ENCODE measurements around the gene TMEM72.
A peak's percentile ranks its signal among the peaks of the same experiment; 100 is the strongest.

DNA sequence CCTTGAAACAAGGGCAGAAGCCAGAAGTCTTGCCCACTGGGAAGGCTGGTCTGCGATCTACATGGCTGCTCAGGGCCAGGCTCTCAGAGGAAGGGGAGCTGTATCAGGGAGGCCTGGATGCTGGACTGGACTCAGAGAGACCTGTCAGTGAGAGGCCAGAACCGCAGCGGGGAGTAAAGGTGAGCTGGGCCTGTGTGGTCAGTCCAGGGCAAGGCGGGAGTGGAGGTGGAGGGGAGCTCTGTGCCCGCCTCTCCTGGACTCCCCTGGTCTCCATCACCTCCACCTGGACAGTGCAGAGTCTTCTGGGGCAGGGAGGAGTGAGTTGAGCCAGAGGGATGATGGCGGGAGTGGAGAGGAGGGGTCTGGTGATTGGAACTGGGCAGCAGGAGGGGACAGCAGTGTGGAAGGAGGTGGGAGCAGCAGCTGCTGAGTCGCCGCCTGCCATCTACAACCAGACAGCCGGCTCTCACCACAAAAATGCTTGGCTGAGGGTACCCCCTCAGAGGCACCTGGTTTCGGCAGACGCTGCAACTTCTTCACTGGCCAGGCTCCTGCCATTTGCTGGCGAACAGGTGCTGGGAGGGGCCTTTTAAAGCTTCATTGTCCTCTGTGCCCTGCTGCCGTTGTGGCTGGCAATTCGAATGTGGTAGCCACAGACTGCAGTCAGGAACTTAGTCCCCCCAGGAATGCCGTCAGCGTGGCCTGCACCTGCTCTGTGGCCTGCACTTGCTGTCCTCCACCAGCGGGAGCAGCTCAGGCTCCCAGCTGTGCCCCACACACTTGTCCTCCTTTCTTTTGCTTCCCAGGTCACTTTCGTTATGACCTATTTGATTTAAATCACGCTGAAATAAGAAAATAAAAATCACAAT lies 52.0 kb downstream of the TMEM72 start:
- TF ChIP-seq POLR2AphosphoS5 (IDR thresholded peaks at IDR 0.05) = peak in 1 of 4 donors; percentile 12
- TF ChIP-seq, protein P1, sequence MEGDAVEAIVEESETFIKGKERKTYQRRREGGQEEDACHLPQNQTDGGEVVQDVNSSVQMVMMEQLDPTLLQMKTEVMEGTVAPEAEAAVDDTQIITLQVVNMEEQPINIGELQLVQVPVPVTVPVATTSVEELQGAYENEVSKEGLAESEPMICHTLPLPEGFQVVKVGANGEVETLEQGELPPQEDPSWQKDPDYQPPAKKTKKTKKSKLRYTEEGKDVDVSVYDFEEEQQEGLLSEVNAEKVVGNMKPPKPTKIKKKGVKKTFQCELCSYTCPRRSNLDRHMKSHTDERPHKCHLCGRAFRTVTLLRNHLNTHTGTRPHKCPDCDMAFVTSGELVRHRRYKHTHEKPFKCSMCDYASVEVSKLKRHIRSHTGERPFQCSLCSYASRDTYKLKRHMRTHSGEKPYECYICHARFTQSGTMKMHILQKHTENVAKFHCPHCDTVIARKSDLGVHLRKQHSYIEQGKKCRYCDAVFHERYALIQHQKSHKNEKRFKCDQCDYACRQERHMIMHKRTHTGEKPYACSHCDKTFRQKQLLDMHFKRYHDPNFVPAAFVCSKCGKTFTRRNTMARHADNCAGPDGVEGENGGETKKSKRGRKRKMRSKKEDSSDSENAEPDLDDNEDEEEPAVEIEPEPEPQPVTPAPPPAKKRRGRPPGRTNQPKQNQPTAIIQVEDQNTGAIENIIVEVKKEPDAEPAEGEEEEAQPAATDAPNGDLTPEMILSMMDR (IDR thresholded peaks at IDR 0.05) = peak in 1 of 4 experiments; percentile 18
- no peak for TF ChIP-seq EP300 (IDR thresholded peaks at IDR 0.05)

Measured in sigmoid colon (tissue), 4 donors.